Measurements from ENCODE around the gene CD151.

The CD151 gene

GRCh38 chr11:862081-862661, 29.4 kb downstream of the CD151 start:
- Histone ChIP-seq H3K27me3 (ENCODE audit: insufficient read depth, low read length) (peaks cover 6% of the 10 kb centered on the region; the same call in 1 of the 2 replicates), H3K9me3 (ENCODE audit: low read length) (no peaks in the 10 kb centered on the region), H3K27ac (ENCODE audit: low read depth, low read length, poor library complexity, severe bottlenecking) (no peak overlapping the region), H3K4me2 (ENCODE audit: low read length) (no peak overlapping the region), H3K4me1 (ENCODE audit: insufficient read depth, low read length, severe bottlenecking) (peaks cover under 1% of the 10 kb centered on the region), H3F3A (ENCODE audit: insufficient read depth, low read length) (no peaks in the 10 kb centered on the region), H3K4me3 (ENCODE audit: low read depth, low read length, poor library complexity, severe bottlenecking) (no peak overlapping the region), H3K79me2 (ENCODE audit: insufficient read depth, low read length) (no peaks in the 10 kb centered on the region), H2AFZ (ENCODE audit: low read length) (no peak overlapping the region), H3K9ac (ENCODE audit: low read length) (no peak overlapping the region), H4K20me1 (ENCODE audit: insufficient read depth, low read length) (no peaks in the 10 kb centered on the region), H3K36me3 (ENCODE audit: insufficient read depth, low read length) (no peaks in the 10 kb centered on the region), H3K9me2 (ENCODE audit: low read depth, low read length) (no peaks in the 10 kb centered on the region)
- no peak for TF ChIP-seq CTCF (IDR thresholded peaks at IDR 0.05; ENCODE audit: low read length)
- no peak for TF ChIP-seq EZH2 (IDR thresholded peaks at IDR 0.05; ENCODE audit: borderline replicate concordance, low read length)

GRCh38 chr11:862696-863022, 29.9 kb downstream of the CD151 start:
- no peaks in the 10 kb centered on the region for H3K9me2 ChIP-seq (ENCODE audit: low read depth, low read length)
- no peak overlapping the region for H3K27ac ChIP-seq (ENCODE audit: low read depth, low read length, poor library complexity, severe bottlenecking)

GRCh38 chr11:863023-863909, 30.5 kb downstream of the CD151 start:
- no peaks in the 10 kb centered on the region for H3F3A ChIP-seq (ENCODE audit: insufficient read depth, low read length)
- no peak overlapping the region for H3K27ac ChIP-seq (ENCODE audit: low read depth, low read length, poor library complexity, severe bottlenecking)
- no peak overlapping the region for H3K4me2 ChIP-seq (ENCODE audit: low read length)
- no peaks in the 10 kb centered on the region for H3K4me1 ChIP-seq (ENCODE audit: insufficient read depth, low read length, severe bottlenecking)
- H3K9ac ChIP-seq (ENCODE audit: low read length), result no peak overlapping the region
- no peak overlapping the region for H3K4me3 ChIP-seq (ENCODE audit: low read depth, low read length, poor library complexity, severe bottlenecking)
- H2AFZ ChIP-seq (ENCODE audit: low read length), result no peak overlapping the region
- H3K27me3 ChIP-seq (ENCODE audit: insufficient read depth, low read length), result peaks cover 6% of the 10 kb centered on the region; the same call in 1 of the 2 replicates
- H3K36me3 ChIP-seq (ENCODE audit: insufficient read depth, low read length), result no peaks in the 10 kb centered on the region
- H4K20me1 ChIP-seq (ENCODE audit: insufficient read depth, low read length), result no peaks in the 10 kb centered on the region
- H3K9me3 ChIP-seq (ENCODE audit: low read length), result no peaks in the 10 kb centered on the region
- TF ChIP-seq CTCF (IDR thresholded peaks at IDR 0.05; ENCODE audit: low read length), result no peak
- TF ChIP-seq EZH2 (IDR thresholded peaks at IDR 0.05; ENCODE audit: borderline replicate concordance, low read length), result no peak
- H3K79me2 ChIP-seq (ENCODE audit: insufficient read depth, low read length), result no peaks in the 10 kb centered on the region
- no peaks in the 10 kb centered on the region for H3K9me2 ChIP-seq (ENCODE audit: low read depth, low read length)

More at GRCh38 chr11:862696-863022, 29.9 kb downstream of the CD151 start:
- Histone ChIP-seq H2AFZ (ENCODE audit: low read length) (no peak overlapping the region), H3K4me3 (ENCODE audit: low read depth, low read length, poor library complexity, severe bottlenecking) (no peak overlapping the region), H3F3A (ENCODE audit: insufficient read depth, low read length) (no peaks in the 10 kb centered on the region), H3K79me2 (ENCODE audit: insufficient read depth, low read length) (no peaks in the 10 kb centered on the region), H4K20me1 (ENCODE audit: insufficient read depth, low read length) (no peaks in the 10 kb centered on the region), H3K4me2 (ENCODE audit: low read length) (no peak overlapping the region), H3K9ac (ENCODE audit: low read length) (no peak overlapping the region), H3K27me3 (ENCODE audit: insufficient read depth, low read length) (peaks cover 6% of the 10 kb centered on the region; the same call in 1 of the 2 replicates), H3K4me1 (ENCODE audit: insufficient read depth, low read length, severe bottlenecking) (no peaks in the 10 kb centered on the region), H3K9me3 (ENCODE audit: low read length) (no peaks in the 10 kb centered on the region), H3K36me3 (ENCODE audit: insufficient read depth, low read length) (no peaks in the 10 kb centered on the region)
- TF ChIP-seq CTCF (IDR thresholded peaks at IDR 0.05; ENCODE audit: low read length) (no peak), EZH2 (IDR thresholded peaks at IDR 0.05; ENCODE audit: borderline replicate concordance, low read length) (no peak)
